Measurements from ENCODE around the gene CACNA2D1.

Gene CACNA2D1

GRCh38 chr7:82081644-82082224 is 361.8 kb downstream of the CACNA2D1 start:
- no peak for DNase-seq

- DNase-seq = no peak
Measured at GRCh38 chr7:82080254-82080927, 363.2 kb downstream of the CACNA2D1 start.

GRCh38 chr7:82079527-82079926 is 364.1 kb downstream of the CACNA2D1 start:
- DNase-seq = no peak

GRCh38 chr7:82078807-82079206 is 364.8 kb downstream of the CACNA2D1 start:
- DNase-seq = no peak

- no peak for DNase-seq
Measured at GRCh38 chr7:82071468-82071867, 372.1 kb downstream of the CACNA2D1 start.

- DNase-seq = no peak
Measured at GRCh38 chr7:82067628-82068264, 375.8 kb downstream of the CACNA2D1 start.

GRCh38 chr7:82057476-82057875 is 386.1 kb downstream of the CACNA2D1 start:
- no peak for DNase-seq

- DNase-seq = no peak
Measured at GRCh38 chr7:82056282-82056681, 387.3 kb downstream of the CACNA2D1 start.

- DNase-seq = no peak
Measured at GRCh38 chr7:82054544-82054943, 389.0 kb downstream of the CACNA2D1 start.

GRCh38 chr7:82053453-82054032 is 390.0 kb downstream of the CACNA2D1 start:
- no peak for DNase-seq

GRCh38 chr7:82051601-82052000 is 392.0 kb downstream of the CACNA2D1 start:
- DNase-seq = no peak

- no peak for DNase-seq
Measured at GRCh38 chr7:82050792-82051191, 392.8 kb downstream of the CACNA2D1 start.

GRCh38 chr7:82049891-82050533 is 393.6 kb downstream of the CACNA2D1 start:
- DNase-seq = no peak

GRCh38 chr7:82049442-82049841 is 394.1 kb downstream of the CACNA2D1 start:
- DNase-seq = no peak

- no peak for DNase-seq
Measured at GRCh38 chr7:82044497-82045080, 399.0 kb downstream of the CACNA2D1 start.

GRCh38 chr7:82039621-82040020 is 404.0 kb downstream of the CACNA2D1 start:
- no peak for DNase-seq

- no peak for DNase-seq
Measured at GRCh38 chr7:82036146-82036886, 407.3 kb downstream of the CACNA2D1 start.

- DNase-seq = no peak
Measured at GRCh38 chr7:82035456-82035855, 408.1 kb downstream of the CACNA2D1 start.

GRCh38 chr7:82032901-82033300 is 410.7 kb downstream of the CACNA2D1 start:
- no peak for DNase-seq

- DNase-seq = no peak
Measured at GRCh38 chr7:82029236-82029913, 414.2 kb downstream of the CACNA2D1 start.

- DNase-seq = no peak
Measured at GRCh38 chr7:82028097-82028496, 415.5 kb downstream of the CACNA2D1 start.

- DNase-seq = no peak
Measured at GRCh38 chr7:82021713-82022112, 421.9 kb downstream of the CACNA2D1 start.
